ENCODE measurements around the gene CLCN2.
A peak's percentile ranks its signal among the peaks of the same experiment; 100 is the strongest.

Gene CLCN2

DNA sequence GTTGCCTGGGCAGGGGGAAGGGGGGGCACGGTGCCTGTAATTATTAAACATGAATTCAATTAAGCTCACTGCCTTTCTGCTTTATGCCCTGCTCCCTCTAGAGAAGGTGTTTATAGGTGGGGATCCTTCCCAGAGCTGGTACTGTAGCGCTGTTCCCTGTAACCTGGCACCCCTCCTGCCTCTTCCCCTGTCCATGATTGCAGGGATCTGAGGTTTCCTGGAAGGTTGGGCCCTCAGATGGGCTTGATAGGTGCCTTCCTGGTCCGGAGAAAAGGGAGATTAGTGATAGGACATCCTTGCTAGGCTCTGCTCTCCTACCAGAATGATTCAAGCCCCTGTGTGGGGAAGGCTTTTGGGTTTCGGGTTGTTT is 26.1 kb downstream of the CLCN2 start:
- peaks cover 3% of the 10 kb centered on the region; the same call in 1 of the 2 replicates for H4K20me1 ChIP-seq (ENCODE audit: low read depth, low read length)
- H3F3A ChIP-seq (ENCODE audit: insufficient read depth), result peaks cover 45% of the 10 kb centered on the region
- H3K9me3 ChIP-seq (ENCODE audit: insufficient read depth, low read length), result no peaks in the 10 kb centered on the region
- peak overlapping the region; percentile 71 for H3K4me2 ChIP-seq (ENCODE audit: low read depth, low read length, poor library complexity, severe bottlenecking)
- H3K4me3 ChIP-seq (ENCODE audit: insufficient read depth, low read length, poor library complexity, severe bottlenecking), result peak overlapping the region; percentile 80
- no peak for TF ChIP-seq EZH2phosphoT487 (conservative IDR thresholded peaks at IDR 0.05; ENCODE audit: low read length)
- TF ChIP-seq, protein P1, sequence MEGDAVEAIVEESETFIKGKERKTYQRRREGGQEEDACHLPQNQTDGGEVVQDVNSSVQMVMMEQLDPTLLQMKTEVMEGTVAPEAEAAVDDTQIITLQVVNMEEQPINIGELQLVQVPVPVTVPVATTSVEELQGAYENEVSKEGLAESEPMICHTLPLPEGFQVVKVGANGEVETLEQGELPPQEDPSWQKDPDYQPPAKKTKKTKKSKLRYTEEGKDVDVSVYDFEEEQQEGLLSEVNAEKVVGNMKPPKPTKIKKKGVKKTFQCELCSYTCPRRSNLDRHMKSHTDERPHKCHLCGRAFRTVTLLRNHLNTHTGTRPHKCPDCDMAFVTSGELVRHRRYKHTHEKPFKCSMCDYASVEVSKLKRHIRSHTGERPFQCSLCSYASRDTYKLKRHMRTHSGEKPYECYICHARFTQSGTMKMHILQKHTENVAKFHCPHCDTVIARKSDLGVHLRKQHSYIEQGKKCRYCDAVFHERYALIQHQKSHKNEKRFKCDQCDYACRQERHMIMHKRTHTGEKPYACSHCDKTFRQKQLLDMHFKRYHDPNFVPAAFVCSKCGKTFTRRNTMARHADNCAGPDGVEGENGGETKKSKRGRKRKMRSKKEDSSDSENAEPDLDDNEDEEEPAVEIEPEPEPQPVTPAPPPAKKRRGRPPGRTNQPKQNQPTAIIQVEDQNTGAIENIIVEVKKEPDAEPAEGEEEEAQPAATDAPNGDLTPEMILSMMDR (IDR thresholded peaks at IDR 0.05; ENCODE audit: insufficient read depth, low read length, poor library complexity, severe bottlenecking), result no peak
- H3K9ac ChIP-seq (ENCODE audit: low read length), result peak overlapping the region; percentile 65
- H2AFZ ChIP-seq (ENCODE audit: low read depth, low read length, severe bottlenecking), result no peak overlapping the region
- no peaks in the 10 kb centered on the region for H3K79me2 ChIP-seq (ENCODE audit: insufficient read depth, low read length)
- H3K9me2 ChIP-seq (replicated peaks; ENCODE audit: insufficient read depth, low read length), result no peaks in the 10 kb centered on the region
- no peaks in the 10 kb centered on the region for H3K27me3 ChIP-seq (ENCODE audit: low read length)
- peak overlapping the region; percentile 36 for H3K27ac ChIP-seq (ENCODE audit: low read depth, low read length)
- H3K36me3 ChIP-seq (ENCODE audit: low read length), result peaks cover 25% of the 10 kb centered on the region; the same call in 1 of the 2 replicates

DNA sequence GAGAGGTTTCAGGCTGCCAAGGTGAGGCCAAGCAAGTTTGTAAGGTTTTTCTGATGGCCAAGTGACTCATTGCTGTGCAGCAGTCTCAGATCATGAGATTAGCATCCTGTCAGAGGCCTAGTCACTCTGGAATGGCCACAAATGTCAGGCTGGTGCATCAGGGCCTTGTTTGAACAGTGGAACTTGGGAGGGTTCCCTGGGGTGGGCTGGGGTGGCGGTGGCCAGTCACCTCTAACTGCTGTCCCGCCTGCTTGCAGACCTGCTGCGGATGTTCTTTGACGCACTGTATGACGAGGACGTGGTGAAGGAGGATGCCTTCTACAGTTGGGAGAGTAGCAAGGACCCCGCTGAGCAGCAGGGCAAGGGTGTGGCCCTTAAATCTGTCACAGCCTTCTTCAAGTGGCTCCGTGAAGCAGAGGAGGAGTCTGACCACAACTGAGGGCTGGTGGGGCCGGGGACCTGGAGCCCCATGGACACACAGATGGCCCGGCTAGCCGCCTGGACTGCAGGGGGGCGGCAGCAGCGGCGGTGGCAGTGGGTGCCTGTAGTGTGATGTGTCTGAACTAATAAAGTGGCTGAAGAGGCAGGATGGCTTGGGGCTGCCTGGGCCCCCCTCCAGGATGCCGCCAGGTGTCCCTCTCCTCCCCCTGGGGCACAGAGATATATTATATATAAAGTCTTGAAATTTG is 26.8 kb downstream of the CLCN2 start:
- Histone ChIP-seq H2AFZ (ENCODE audit: low read depth, low read length, severe bottlenecking) (no peak overlapping the region), H3K27ac (ENCODE audit: low read depth, low read length) (no peak overlapping the region), H3K36me3 (ENCODE audit: low read length) (peaks cover 28% of the 10 kb centered on the region; the same call in 1 of the 2 replicates), H3K4me2 (ENCODE audit: low read depth, low read length, poor library complexity, severe bottlenecking) (no peak overlapping the region), H3K27me3 (ENCODE audit: low read length) (no peaks in the 10 kb centered on the region), H3K9me2 (replicated peaks; ENCODE audit: insufficient read depth, low read length) (no peaks in the 10 kb centered on the region), H3K9ac (ENCODE audit: low read length) (no peak overlapping the region), H4K20me1 (ENCODE audit: low read depth, low read length) (peaks cover 3% of the 10 kb centered on the region; the same call in 1 of the 2 replicates), H3K9me3 (ENCODE audit: insufficient read depth, low read length) (no peaks in the 10 kb centered on the region), H3K79me2 (ENCODE audit: insufficient read depth, low read length) (no peaks in the 10 kb centered on the region), H3K4me3 (ENCODE audit: insufficient read depth, low read length, poor library complexity, severe bottlenecking) (no peak overlapping the region), H3F3A (ENCODE audit: insufficient read depth) (peaks cover 46% of the 10 kb centered on the region)
- TF ChIP-seq, protein P1 (IDR thresholded peaks at IDR 0.05; ENCODE audit: insufficient read depth, low read length, poor library complexity, severe bottlenecking), result no peak
- TF ChIP-seq EZH2phosphoT487 (conservative IDR thresholded peaks at IDR 0.05; ENCODE audit: low read length), result no peak

DNA sequence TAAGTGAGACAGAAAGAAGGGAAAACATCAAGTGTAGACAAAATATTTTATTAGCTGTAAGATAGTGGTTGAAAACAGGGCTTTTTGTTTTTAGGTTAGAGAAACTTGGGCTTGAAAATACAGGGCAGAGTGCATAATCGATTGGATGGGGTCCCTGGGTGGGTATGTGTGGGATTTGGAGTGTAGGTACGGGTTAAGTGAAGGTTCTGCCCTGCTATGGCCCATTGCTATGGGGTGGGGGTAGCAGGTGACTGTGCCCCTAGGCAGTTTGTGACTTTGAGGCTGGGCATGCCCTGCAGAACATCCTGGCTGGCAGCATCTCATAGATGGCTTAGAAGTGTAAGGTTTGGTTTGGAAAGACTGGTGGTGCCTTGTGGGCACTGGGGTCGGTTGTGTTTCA is 27.7 kb downstream of the CLCN2 start:
- TF ChIP-seq, protein P1 (IDR thresholded peaks at IDR 0.05; ENCODE audit: insufficient read depth, low read length, poor library complexity, severe bottlenecking), result no peak
- no peak for TF ChIP-seq EZH2phosphoT487 (conservative IDR thresholded peaks at IDR 0.05; ENCODE audit: low read length)
- Histone ChIP-seq H3K27ac (ENCODE audit: low read depth, low read length) (no peak overlapping the region), H3K4me3 (ENCODE audit: insufficient read depth, low read length, poor library complexity, severe bottlenecking) (no peak overlapping the region), H3K9me2 (replicated peaks; ENCODE audit: insufficient read depth, low read length) (no peaks in the 10 kb centered on the region), H3K9ac (ENCODE audit: low read length) (no peak overlapping the region), H3K4me2 (ENCODE audit: low read depth, low read length, poor library complexity, severe bottlenecking) (no peak overlapping the region), H2AFZ (ENCODE audit: low read depth, low read length, severe bottlenecking) (no peak overlapping the region), H3K79me2 (ENCODE audit: insufficient read depth, low read length) (no peaks in the 10 kb centered on the region), H3K9me3 (ENCODE audit: insufficient read depth, low read length) (no peaks in the 10 kb centered on the region), H3K36me3 (ENCODE audit: low read length) (peaks cover 30% of the 10 kb centered on the region; the same call in 1 of the 2 replicates), H3K27me3 (ENCODE audit: low read length) (no peaks in the 10 kb centered on the region), H3F3A (ENCODE audit: insufficient read depth) (peaks cover 46% of the 10 kb centered on the region), H4K20me1 (ENCODE audit: low read depth, low read length) (peaks cover 3% of the 10 kb centered on the region; the same call in 1 of the 2 replicates)

All from SU-DHL-6 (cell line).